HEK293 (cell line): ENCODE data around the gene ARHGAP45.

ENCODE experiments used
- CTCF ChIA-PET: fragments of 350-600 bp; formaldehyde crosslinking; extraction: SDS; loops from one replicate; lab custom pipeline; 2021; ENCODE audit warnings: antibody characterized with exemption; lab: Yijun Ruan, JAX
- POLR2A ChIA-PET: fragments of 300-600 bp; formaldehyde crosslinking; extraction: SDS; loops from one replicate; lab custom pipeline; 2020; ENCODE audit warnings: antibody characterized with exemption, inconsistent platforms; lab: Yijun Ruan, JAX
- H3K27ac ChIP-seq: fragments of 200-500 bp; sonication (Bioruptor generic); 2 replicates; pipeline ENCODE4 v1.5.1; 2014; ENCODE audit warnings: low read depth, low read length, control low read depth, inconsistent platforms; ENCODE audit errors: extremely low read depth
- H3K36me3 ChIP-seq, 2 experiments: fragments of 200-500 bp in 1 of 2; sonication (Bioruptor generic) in 1 of 2; 1 replicate in 1 of 2; 2 replicates in 1 of 2; pipeline ENCODE4 v1.5.1; 2014 to 2017; ENCODE audit warnings: inconsistent platforms in 2 of 2, low read length in 2 of 2; ENCODE audit not compliant: control insufficient read depth in 2 of 2, insufficient read depth in 1 of 2
- H3K4me1 ChIP-seq: fragments of 200-500 bp; sonication (Bioruptor generic); 2 replicates; pipeline ENCODE4 v1.5.1; 2014; ENCODE audit warnings: mild to moderate bottlenecking, low read length, inconsistent platforms; ENCODE audit not compliant: control insufficient read depth, insufficient read depth
- H3K4me3 ChIP-seq: 2 replicates; pipeline ENCODE4 v1.5.1; 2011; ENCODE audit warnings: low read depth, mild to moderate bottlenecking, control low read depth, low read length, moderate library complexity
- H3K9me3 ChIP-seq: fragments of 200-500 bp; sonication (Bioruptor generic); 2 replicates; pipeline ENCODE4 v1.5.1; 2014; ENCODE audit warnings: low read depth, low read length, inconsistent platforms; ENCODE audit not compliant: control insufficient read depth, insufficient read depth
- GLIS2 ChIP-seq: fragments of 450-650 bp; formaldehyde crosslinking; IDR thresholded peaks from 2 replicates; pipeline ENCODE4 v1.5.1; 2016; ENCODE audit warnings: missing biosample characterization, missing genetic modification characterization
- HIC1 ChIP-seq: fragments of 450-650 bp; formaldehyde crosslinking; IDR thresholded peaks from 2 replicates; pipeline ENCODE4 v1.5.1; 2016; ENCODE audit warnings: missing biosample characterization, missing genetic modification characterization
- KLF16 ChIP-seq: fragments of 450-650 bp; formaldehyde crosslinking; IDR thresholded peaks from 2 replicates; pipeline ENCODE4 v1.5.1; 2017; ENCODE audit warnings: missing biosample characterization, missing genetic modification characterization
- KLF7 ChIP-seq: fragments of 450-650 bp; formaldehyde crosslinking; IDR thresholded peaks from 2 replicates; pipeline ENCODE4 v1.5.1; 2016; ENCODE audit warnings: missing biosample characterization, missing genetic modification characterization, borderline replicate concordance
- OVOL3 ChIP-seq: fragments of 450-650 bp; formaldehyde crosslinking; IDR thresholded peaks from 2 replicates; pipeline ENCODE4 v1.5.1; 2016; ENCODE audit warnings: missing biosample characterization, missing genetic modification characterization
- PRDM2 ChIP-seq: fragments of 450-650 bp; formaldehyde crosslinking; IDR thresholded peaks from 2 replicates; pipeline ENCODE4 v1.5.1; 2016; ENCODE audit warnings: missing biosample characterization, missing genetic modification characterization, borderline replicate concordance
- SP7 ChIP-seq: fragments of 450-650 bp; formaldehyde crosslinking; IDR thresholded peaks from 2 replicates; pipeline ENCODE4 v1.5.1; 2016; ENCODE audit warnings: missing biosample characterization, missing genetic modification characterization
- YY2 ChIP-seq: fragments of 450-650 bp; formaldehyde crosslinking; IDR thresholded peaks from 2 replicates; pipeline ENCODE4 v1.5.1; 2016; ENCODE audit warnings: missing biosample characterization, missing genetic modification characterization
- ZBTB26 ChIP-seq: fragments of 450-650 bp; formaldehyde crosslinking; optimal IDR thresholded peaks from 2 replicates; pipeline ENCODE3; 2016; ENCODE audit warnings: missing biosample characterization, mild to moderate bottlenecking, missing genetic modification characterization
- ZIC2 ChIP-seq: fragments of 450-650 bp; formaldehyde crosslinking; IDR thresholded peaks from 2 replicates; pipeline ENCODE4 v1.5.1; 2016; ENCODE audit warnings: missing biosample characterization, missing genetic modification characterization
- ZNF133 ChIP-seq: fragments of 450-650 bp; formaldehyde crosslinking; IDR thresholded peaks from 2 replicates; pipeline ENCODE4 v1.5.1; 2016; ENCODE audit warnings: missing biosample characterization, missing genetic modification characterization
- ZNF19 ChIP-seq: fragments of 450-650 bp; formaldehyde crosslinking; IDR thresholded peaks from 2 replicates; pipeline ENCODE4; 2016; ENCODE audit warnings: missing biosample characterization, missing genetic modification characterization, low read depth
- ZNF26 ChIP-seq: fragments of 450-650 bp; formaldehyde crosslinking; IDR thresholded peaks from 2 replicates; pipeline ENCODE4 v1.5.1; 2016; ENCODE audit warnings: missing biosample characterization, missing genetic modification characterization
- ZNF350 ChIP-seq: fragments of 450-650 bp; formaldehyde crosslinking; IDR thresholded peaks from 2 replicates; pipeline ENCODE4 v1.5.0; 2017; ENCODE audit warnings: missing biosample characterization, mild to moderate bottlenecking, missing genetic modification characterization
- ZNF423 ChIP-seq: fragments of 450-650 bp; formaldehyde crosslinking; IDR thresholded peaks from 2 replicates; pipeline ENCODE4 v1.5.1; 2016; ENCODE audit warnings: missing biosample characterization, missing genetic modification characterization
- ZNF558 ChIP-seq: fragments of 450-650 bp; formaldehyde crosslinking; IDR thresholded peaks from 2 replicates; pipeline ENCODE4 v1.5.1; 2016; ENCODE audit warnings: missing biosample characterization, missing genetic modification characterization
- ZNF664 ChIP-seq: fragments of 450-650 bp; formaldehyde crosslinking; IDR thresholded peaks from 2 replicates; pipeline ENCODE4 v1.5.1; 2016; ENCODE audit warnings: missing biosample characterization, missing genetic modification characterization
- ZNF677 ChIP-seq: fragments of 450-650 bp; IDR thresholded peaks from 2 replicates; pipeline ENCODE4 v1.5.0; 2018; ENCODE audit warnings: missing biosample characterization, mild to moderate bottlenecking, missing genetic modification characterization, moderate library complexity
- ZNF707 ChIP-seq: fragments of 450-650 bp; formaldehyde crosslinking; IDR thresholded peaks from 2 replicates; pipeline ENCODE4 v1.5.1; 2016; ENCODE audit warnings: missing biosample characterization, missing genetic modification characterization
- ZNF747 ChIP-seq: fragments of 450-650 bp; formaldehyde crosslinking; IDR thresholded peaks from 2 replicates; pipeline ENCODE4 v1.5.1; 2016; ENCODE audit warnings: missing biosample characterization, missing genetic modification characterization
- ZNF777 ChIP-seq: fragments of 450-650 bp; formaldehyde crosslinking; IDR thresholded peaks from 2 replicates; pipeline ENCODE4 v1.5.1; 2017; ENCODE audit warnings: missing biosample characterization, missing genetic modification characterization, borderline replicate concordance
- ZNF843 ChIP-seq: fragments of 450-650 bp; formaldehyde crosslinking; IDR thresholded peaks from 2 replicates; pipeline ENCODE4 v1.5.1; 2016; ENCODE audit warnings: missing biosample characterization, missing genetic modification characterization
- TF ChIP-seq, protein P1 (sequence below): fragments of 450-650 bp; formaldehyde crosslinking; IDR thresholded peaks from 2 replicates; pipeline ENCODE4 v1.5.1; 2017; ENCODE audit warnings: missing biosample characterization, mild to moderate bottlenecking, missing genetic modification characterization, moderate library complexity

Gene ARHGAP45

DNA sequence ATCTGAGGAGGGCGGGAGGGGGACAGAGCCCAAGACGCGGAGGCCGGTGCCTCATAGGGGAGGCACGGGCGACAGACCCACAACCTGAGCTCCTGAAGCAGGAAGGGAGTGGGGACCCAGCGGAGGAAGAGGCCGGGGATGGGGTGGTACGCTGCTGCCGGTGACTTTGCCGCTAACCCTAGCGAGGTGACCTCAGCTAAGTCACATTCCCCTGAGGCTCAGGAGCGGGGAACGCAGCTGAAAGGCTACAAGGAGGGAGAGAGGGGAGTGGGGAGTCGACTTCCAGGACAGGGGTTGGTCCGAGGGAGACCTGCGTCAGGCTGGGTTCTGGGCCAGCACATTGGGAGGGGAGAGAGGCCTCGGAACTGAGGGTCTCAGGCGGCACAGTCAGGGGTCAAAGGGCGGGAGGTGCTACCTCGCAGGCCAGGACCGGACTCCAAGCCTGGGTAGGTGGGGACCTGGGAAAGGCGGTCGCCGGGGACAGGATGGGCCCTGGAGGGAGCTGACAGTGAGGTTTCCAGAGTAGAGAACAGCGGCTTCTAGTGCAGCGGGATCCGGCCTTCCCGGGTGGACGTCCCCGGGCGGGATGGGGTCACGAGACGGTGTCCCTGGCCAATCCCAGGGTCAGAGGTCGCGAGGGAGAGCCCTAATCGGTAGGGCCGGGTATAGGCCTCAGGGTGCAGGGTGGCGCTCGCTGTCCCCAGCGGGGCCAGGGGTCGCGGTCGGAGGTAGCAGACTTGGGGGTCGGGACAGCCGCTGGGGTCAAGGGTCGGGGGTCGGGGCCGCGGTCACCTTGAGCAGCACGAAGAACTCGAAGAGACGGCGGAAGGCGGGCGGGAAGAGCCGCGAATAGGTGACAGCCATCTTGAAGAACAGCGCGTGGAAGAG lies 46.7 kb upstream of the ARHGAP45 start (continued):
- TF ChIP-seq PRDM2 (tag by site-specific recombination) (no peak), ZNF350 (tag by site-specific recombination) (no peak), ZBTB26 (tag by site-specific recombination) (peak; percentile 67), ZNF747 (tag by site-specific recombination) (no peak), ZNF843 (tag by site-specific recombination) (no peak), SP7 (tag by site-specific recombination) (0 out of 2 replicates have a peak, but pooled peaks have one; percentile 35), HIC1 (tag by site-specific recombination) (no peak; the same call in 1 of the 2 replicates), ZNF19 (tag by site-specific recombination) (no peak), KLF7 (tag by site-specific recombination) (0 out of 2 replicates have a peak, but pooled peaks have one; percentile 15), OVOL3 (tag by site-specific recombination) (no peak)

DNA sequence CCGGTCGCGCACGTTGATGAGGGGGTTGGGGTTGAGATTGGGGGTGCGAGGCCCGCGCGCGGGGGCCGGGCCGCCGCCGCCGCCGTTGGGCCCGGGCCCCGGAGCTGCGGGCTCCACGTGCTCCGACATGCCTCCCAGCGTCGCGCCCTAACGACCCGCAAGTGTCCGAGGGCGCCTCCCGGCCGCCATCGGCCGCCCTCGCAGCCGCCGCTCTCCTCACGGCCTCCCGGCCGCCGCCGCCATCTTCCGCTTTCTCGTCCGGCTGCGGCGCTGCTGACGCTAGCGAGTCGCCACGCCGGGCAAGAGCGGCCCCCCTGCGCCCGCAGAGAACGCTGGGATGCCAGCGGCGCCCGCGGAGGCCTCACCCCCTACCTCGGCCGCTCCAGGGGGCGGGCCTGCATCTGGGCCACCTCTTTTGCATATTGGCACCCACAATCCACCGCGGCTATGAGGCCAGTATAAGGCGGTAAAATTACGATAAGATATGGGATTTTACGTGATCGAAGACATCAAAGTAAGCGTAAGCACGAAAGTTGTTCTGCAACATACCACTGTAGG lies 46.0 kb upstream of the ARHGAP45 start, which contains the start of gene TMEM259:
TSS of gene TMEM259 (minus strand) at position 256 of the 558 bp plus-strand sequence. CDS start at position 129, 127 bp downstream.
- H3K27ac ChIP-seq = peak within 1 kb of the TSS; percentile 80
- H3K9me3 ChIP-seq = no peaks in the 10 kb centered on the region
- H3K4me3 ChIP-seq = peak within 1 kb of the TSS; percentile 86
- ChIA-PET CTCF (interaction anchor here (0.6 to 1.1 kb wide), 3 partner anchors 44 to 92 kb away, joined by 3 read pairs; no protein-coding TSS in a partner anchor), POLR2A (interaction anchor here (0.7 kb wide), 2 partner anchors 9 to 69 kb away, joined by 3 read pairs; no protein-coding TSS in a partner anchor)
- peaks cover 7% of the 10 kb centered on the region for H3K4me1 ChIP-seq
- H3K36me3 ChIP-seq = peaks cover 0 to 20% of the 10 kb centered on the region in 2 experiments; a peak in 1 of 3 replicates
- TF ChIP-seq ZNF423 (tag by site-specific recombination) (peak; percentile 98), ZNF558 (tag by site-specific recombination) (no peak), GLIS2 (tag by site-specific recombination) (peak; percentile 97), ZIC2 (tag by site-specific recombination) (peak; percentile 81), ZNF707 (no peak), YY2 (tag by site-specific recombination) (peak; percentile 78), ZNF133 (tag by site-specific recombination) (no peak), ZNF777 (tag by site-specific recombination) (no peak), ZNF677 (tag by site-specific recombination) (0 out of 2 replicates have a peak, but pooled peaks have one; percentile 53), ZNF664 (tag by site-specific recombination) (no peak), KLF16 (tag by site-specific recombination) (no peak), ZNF26 (tag by site-specific recombination) (no peak)
- TF ChIP-seq, protein P1, sequence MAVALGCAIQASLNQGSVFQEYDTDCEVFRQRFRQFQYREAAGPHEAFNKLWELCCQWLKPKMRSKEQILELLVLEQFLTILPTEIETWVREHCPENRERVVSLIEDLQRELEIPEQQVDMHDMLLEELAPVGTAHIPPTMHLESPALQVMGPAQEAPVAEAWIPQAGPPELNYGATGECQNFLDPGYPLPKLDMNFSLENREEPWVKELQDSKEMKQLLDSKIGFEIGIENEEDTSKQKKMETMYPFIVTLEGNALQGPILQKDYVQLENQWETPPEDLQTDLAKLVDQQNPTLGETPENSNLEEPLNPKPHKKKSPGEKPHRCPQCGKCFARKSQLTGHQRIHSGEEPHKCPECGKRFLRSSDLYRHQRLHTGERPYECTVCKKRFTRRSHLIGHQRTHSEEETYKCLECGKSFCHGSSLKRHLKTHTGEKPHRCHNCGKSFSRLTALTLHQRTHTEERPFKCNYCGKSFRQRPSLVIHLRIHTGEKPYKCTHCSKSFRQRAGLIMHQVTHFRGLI (tag by site-specific recombination) = no peak
